HCT116 (cell line): ENCODE data around the gene DDX3X.
"Not testable (repeated sequence)": the region's sequence is repeated elsewhere in the genome, so short reads cannot be mapped to it uniquely, and the experiment has no call there.

Source experiments
- CTCF ChIP-seq, 3 experiments: fragments of 200-600 bp in 1 of 3; sonication (generic) in 1 of 3; IDR thresholded peaks in 2 of 3; conservative IDR thresholded peaks in 1 of 3; 2 replicates each; pipeline ENCODE4 v1.5.1; 2012 to 2017; ENCODE audit warnings: low read depth in 2 of 3, low read length in 2 of 3, antibody characterized with exemption in 1 of 3, borderline replicate concordance in 1 of 3, control low read depth in 1 of 3, mild to moderate bottlenecking in 1 of 3, mixed read lengths in 1 of 3, mixed run types in 1 of 3, moderate library complexity in 1 of 3; ENCODE audit not compliant: insufficient read depth in 1 of 3
- EZH2 ChIP-seq: fragments of 200-600 bp; sonication (generic); IDR thresholded peaks from 2 replicates; pipeline ENCODE4 v1.6.1; 2017; ENCODE audit warnings: antibody characterized with exemption, mixed run types
- POLR2A ChIP-seq: IDR thresholded peaks from 2 replicates; pipeline ENCODE4 v1.7.0; 2011; ENCODE audit warnings: borderline replicate concordance; ENCODE audit not compliant: insufficient read depth, insufficient read length; ENCODE audit errors: extremely low read depth

DNA sequence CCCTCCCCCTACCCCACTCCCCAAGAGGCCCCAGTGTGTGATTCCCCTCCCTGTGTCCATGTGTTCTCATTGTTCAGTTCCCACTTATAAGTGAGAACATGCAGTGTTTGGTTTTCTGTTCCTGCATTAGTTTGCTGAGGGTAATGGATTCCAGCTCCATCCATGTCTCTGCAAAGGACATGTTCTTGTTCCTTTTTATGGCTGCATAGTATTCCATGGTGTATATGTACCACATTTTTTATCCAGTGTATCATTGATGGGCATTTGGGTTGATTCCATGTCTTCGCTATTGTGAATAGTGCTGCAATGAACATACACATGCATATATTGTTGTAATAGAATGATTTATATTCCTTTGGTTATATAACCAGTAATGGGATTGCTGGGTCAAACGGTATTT lies 68.6 kb downstream of the DDX3X start:
- TF ChIP-seq CTCF (IDR thresholded peaks at IDR 0.05 in 2 of 3, conservative IDR thresholded peaks at IDR 0.05 in 1 of 3; ENCODE audit: borderline replicate concordance in 1 of 3, insufficient read depth in 1 of 3, low read depth in 2 of 3, low read length in 2 of 3); POLR2A; EZH2: not testable (repeated sequence)
